ENCODE data around the gene TDRD7.

TDRD7 gene

GRCh38 chr9:97527626-97528528 is 116.0 kb downstream of the TDRD7 start:
- DNase-seq (ENCODE audit: low read depth in 4 of 4, low spot score in 1 of 4): no peak

DNA sequence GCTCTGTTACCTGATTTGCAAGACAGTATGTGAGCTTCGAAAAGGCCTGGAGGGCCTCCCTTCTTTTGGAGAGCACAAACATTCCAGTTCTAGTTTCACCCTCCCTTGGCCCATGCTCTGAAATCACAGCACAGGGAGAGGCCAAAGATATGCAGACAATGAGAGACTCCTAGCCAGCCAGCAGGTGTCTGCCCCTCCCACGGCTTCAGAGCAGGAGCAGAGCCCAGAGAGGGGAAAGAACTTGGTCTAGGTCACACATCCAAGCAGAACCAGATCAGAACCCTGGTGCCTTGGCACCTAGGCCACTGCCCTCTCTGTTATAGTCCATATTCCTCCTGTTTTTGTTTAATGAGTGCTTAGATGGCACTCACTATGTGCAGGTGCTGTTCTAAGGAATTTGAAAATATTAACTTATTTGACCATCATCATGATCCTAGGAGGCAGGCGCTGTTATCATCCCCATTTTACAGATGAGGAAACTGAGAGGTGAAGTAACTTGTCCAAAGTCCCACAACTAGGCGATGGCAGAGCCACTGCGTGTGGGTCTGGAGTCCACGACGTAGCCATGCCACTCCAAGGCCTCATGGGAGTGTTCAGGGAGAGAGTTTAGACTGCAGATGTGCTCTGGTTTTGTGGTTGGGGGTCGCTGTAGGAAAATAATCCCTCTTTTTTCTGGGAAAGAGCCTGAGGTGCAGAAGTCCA is 116.8 kb downstream of the TDRD7 start:
- no peak for DNase-seq (ENCODE audit: low read depth in 4 of 4, low spot score in 1 of 4)

DNA sequence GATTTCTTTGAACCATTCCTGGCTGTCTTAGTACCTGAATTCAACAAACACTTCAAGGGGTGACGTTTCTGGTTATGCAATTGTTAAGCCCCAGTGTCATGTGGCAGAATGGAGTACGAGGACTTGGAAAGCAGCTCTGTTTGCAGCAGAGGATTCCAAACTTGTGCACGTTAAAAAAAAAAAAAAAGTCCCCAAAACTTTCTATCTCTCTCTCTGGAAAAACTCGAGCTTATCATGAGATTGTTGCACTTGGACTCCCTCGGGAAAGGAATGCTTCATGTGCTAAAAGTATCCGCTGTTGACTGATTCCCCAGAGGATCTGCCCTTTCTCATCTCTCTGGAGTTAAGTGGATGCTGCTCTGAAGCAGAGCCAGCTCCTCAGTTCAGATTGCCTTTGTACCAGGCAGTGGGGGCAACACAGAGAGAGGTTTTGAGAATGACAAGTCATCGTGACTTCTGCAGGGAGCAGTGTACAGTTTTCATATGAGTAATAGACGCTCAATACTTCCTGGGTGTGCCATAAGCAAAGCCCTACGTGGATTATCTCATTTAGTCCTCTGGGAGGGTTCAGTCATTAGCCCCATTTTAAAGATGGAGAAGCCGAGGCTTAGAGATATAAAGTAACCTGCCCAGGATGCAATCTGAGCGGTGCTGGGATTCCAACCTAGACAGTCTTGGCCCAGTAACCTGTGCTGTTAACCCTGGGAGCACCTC is 117.6 kb downstream of the TDRD7 start:
- no peak for DNase-seq (ENCODE audit: low read depth in 4 of 4, low spot score in 1 of 4)

GRCh38 chr9:97531888-97532376 is 120.0 kb downstream of the TDRD7 start:
- DNase-seq (ENCODE audit: low read depth in 4 of 4, low spot score in 1 of 4): no peak

DNA sequence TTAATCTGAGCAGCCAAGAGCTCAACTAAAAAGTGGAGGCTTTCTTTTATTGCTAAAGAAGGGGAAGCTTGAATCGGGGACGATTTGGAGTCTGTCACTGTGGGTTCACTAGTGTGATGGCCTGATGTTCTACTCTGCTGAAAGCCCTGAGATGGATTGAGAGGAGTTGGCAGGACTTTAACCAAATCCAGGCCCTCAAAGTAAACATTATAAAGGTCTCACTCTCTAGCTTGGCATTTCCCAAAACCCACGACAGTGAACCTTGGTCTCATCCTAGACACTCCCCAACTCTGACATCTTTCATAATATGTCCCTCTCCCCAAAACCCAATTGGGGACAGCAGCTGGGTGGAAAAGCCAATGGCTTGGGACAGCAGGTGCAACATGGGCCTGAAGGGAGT is 122.3 kb downstream of the TDRD7 start:
- no peak for DNase-seq (ENCODE audit: low read depth in 4 of 4, low spot score in 1 of 4)

DNA sequence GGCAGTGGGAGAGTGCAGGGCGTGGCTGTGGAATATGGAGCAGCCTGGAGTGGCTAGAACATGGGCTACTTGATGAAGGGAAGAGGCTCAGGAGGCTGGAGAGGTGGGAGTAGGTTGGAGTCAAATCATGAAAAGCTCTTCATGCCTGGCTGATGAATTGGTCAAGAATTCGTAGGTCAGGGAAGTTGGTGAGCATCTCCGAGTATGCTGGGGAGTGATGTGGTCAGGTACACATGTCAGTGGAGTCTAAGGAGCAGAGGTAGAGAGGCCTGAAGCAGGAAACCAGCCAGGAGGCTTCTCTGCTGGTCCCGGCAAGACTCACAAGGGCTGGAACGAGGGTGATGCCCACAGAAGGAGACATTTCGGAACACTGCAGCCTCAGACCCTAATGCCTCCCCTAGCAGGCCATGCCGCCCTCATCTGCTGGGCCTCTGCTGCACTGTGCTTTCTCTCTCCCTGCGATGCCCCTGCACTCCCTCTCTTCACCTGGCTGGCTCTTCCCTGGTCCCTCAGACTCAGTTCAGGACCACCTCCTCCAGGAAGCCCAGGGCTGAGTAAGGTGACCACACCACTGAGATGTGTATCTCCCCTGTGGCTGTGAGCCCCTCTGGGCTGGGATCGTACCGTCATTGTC is 123.2 kb downstream of the TDRD7 start:
- no peak for DNase-seq (ENCODE audit: low read depth in 4 of 4, low spot score in 1 of 4)

DNA sequence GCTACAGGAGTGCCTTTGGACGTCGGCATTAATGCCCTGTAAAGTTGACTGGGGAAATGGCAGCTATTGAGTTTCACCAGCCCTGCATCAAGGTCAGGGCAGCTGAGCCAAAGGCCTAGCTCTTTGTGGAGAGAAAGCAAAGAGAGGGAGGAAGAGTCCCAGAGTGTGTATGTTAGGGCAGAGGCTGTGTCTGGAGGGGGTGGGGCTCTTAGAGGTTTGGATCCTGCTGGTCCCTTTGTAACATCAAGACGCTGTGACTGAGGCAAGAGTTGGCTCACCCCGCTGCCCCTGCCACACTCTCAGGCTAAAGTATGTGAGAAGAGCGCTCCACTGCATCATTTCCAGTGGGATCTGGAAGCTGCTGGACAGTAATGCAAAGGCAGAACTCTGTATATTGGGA is 123.9 kb downstream of the TDRD7 start:
- no peak for DNase-seq (ENCODE audit: low read depth in 4 of 4, low spot score in 1 of 4)

DNA sequence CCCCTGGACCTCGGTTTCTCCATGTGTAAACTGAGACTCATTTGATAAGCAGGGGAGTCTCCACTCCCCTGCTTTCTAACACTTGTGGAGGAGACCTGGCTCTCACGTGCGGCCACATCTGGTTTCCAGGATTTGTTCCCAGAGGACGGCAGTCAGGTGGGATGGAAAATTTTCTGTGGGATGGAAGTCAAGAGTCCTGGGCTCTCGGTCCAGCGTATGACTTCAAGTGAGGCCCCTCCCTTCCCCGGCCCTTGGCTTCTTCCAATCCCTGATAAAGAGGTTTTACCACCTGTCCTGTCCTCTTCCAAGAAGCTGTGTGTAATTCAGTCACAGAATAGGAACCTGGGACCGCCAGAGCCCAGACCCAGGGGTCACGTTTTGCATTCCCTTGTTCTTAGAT is 124.6 kb downstream of the TDRD7 start:
- no peak for DNase-seq (ENCODE audit: low read depth in 4 of 4, low spot score in 1 of 4)

DNA sequence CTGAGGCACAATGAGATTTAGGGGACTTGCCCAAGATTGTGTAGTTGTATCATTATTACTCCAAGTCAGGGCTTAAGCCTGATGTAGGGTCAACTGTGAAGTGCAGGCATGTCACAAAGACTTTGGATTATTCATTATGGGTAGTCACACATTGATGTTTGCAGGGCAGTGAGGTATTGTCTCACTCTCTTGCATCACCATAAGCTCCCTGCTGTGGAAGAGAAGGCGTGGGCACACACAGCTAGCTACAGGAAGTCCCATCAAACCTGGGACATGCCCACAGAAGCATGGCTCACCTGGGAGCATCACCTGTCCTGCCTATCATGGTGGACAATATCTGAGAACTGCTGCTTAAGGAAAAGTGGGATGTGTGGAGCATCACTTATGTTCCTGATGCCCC is 131.7 kb downstream of the TDRD7 start:
- no peak for DNase-seq (ENCODE audit: low read depth in 4 of 4, low spot score in 1 of 4)

- DNase-seq (ENCODE audit: low read depth in 4 of 4, low spot score in 1 of 4): no peak
Observed at GRCh38 chr9:97545486-97545885, 133.6 kb downstream of the TDRD7 start.

Measured in stimulated activated CD4-positive, alpha-beta T cell treated with anti-CD3 and anti-CD28 coated beads, Interleukin-1b, Interleukin-23, amount 100 ng/mL, for 24 hours (primary cell).